Hepatocyte (in vitro differentiated cells): ENCODE measurements around the gene ANGPT4.

Experiments used
- CTCF ChIP-seq: fragments of 200-600 bp; sonication (generic); IDR thresholded peaks from 2 replicates; pipeline ENCODE4 v1.5.1; 2016; ENCODE audit warnings: antibody characterized with exemption, mild to moderate bottlenecking; ENCODE audit not compliant: poor library complexity
- EZH2 ChIP-seq: fragments of 200-600 bp; sonication (generic); IDR thresholded peaks from 2 replicates; pipeline ENCODE4 v1.6.1; 2016; ENCODE audit warnings: antibody characterized with exemption, mild to moderate bottlenecking, borderline replicate concordance
- EZH2phosphoT487 ChIP-seq: fragments of 200-600 bp; sonication (generic); IDR thresholded peaks from one replicate; pipeline ENCODE4 v1.6.1; 2018; ENCODE audit warnings: antibody characterized with exemption, mild to moderate bottlenecking, low read depth, moderate library complexity; ENCODE audit not compliant: unreplicated experiment, severe bottlenecking

- TF ChIP-seq CTCF (no peak), EZH2phosphoT487 (no peak), EZH2 (no peak)
Measured at GRCh38 chr20:823574-823902, 92.6 kb downstream of the ANGPT4 start.
